HEK293 (cell line): ENCODE data around the gene ZNF576.

Experiments used
- CTCF ChIA-PET: fragments of 350-600 bp; formaldehyde crosslinking; extraction: SDS; loops from one replicate; lab custom pipeline; 2021; ENCODE audit warnings: antibody characterized with exemption; lab: Yijun Ruan, JAX
- POLR2A ChIA-PET: fragments of 300-600 bp; formaldehyde crosslinking; extraction: SDS; loops from one replicate; lab custom pipeline; 2020; ENCODE audit warnings: antibody characterized with exemption, inconsistent platforms; lab: Yijun Ruan, JAX
- H3K27ac ChIP-seq: fragments of 200-500 bp; sonication (Bioruptor generic); 2 replicates; pipeline ENCODE4 v1.5.1; 2014; ENCODE audit warnings: low read depth, low read length, control low read depth, inconsistent platforms; ENCODE audit errors: extremely low read depth
- H3K36me3 ChIP-seq, 2 experiments: fragments of 200-500 bp in 1 of 2; sonication (Bioruptor generic) in 1 of 2; 1 replicate in 1 of 2; 2 replicates in 1 of 2; pipeline ENCODE4 v1.5.1; 2014 to 2017; ENCODE audit warnings: inconsistent platforms in 2 of 2, low read length in 2 of 2; ENCODE audit not compliant: control insufficient read depth in 2 of 2, insufficient read depth in 1 of 2
- H3K4me1 ChIP-seq: fragments of 200-500 bp; sonication (Bioruptor generic); 2 replicates; pipeline ENCODE4 v1.5.1; 2014; ENCODE audit warnings: mild to moderate bottlenecking, low read length, inconsistent platforms; ENCODE audit not compliant: control insufficient read depth, insufficient read depth
- H3K4me3 ChIP-seq: 2 replicates; pipeline ENCODE4 v1.5.1; 2011; ENCODE audit warnings: low read depth, mild to moderate bottlenecking, control low read depth, low read length, moderate library complexity
- H3K9me3 ChIP-seq: fragments of 200-500 bp; sonication (Bioruptor generic); 2 replicates; pipeline ENCODE4 v1.5.1; 2014; ENCODE audit warnings: low read depth, low read length, inconsistent platforms; ENCODE audit not compliant: control insufficient read depth, insufficient read depth
- FEZF1 ChIP-seq: fragments of 450-650 bp; formaldehyde crosslinking; IDR thresholded peaks from 2 replicates; pipeline ENCODE4 v1.5.1; 2016; ENCODE audit warnings: missing biosample characterization, missing genetic modification characterization
- GLIS1 ChIP-seq: fragments of 450-650 bp; formaldehyde crosslinking; IDR thresholded peaks from 2 replicates; pipeline ENCODE4 v1.5.1; 2016; ENCODE audit warnings: missing biosample characterization, missing genetic modification characterization
- OSR2 ChIP-seq: fragments of 450-650 bp; formaldehyde crosslinking; IDR thresholded peaks from 2 replicates; pipeline ENCODE4 v1.5.1; 2016; ENCODE audit warnings: missing biosample characterization, missing genetic modification characterization
- PRDM1 ChIP-seq: fragments of 450-650 bp; formaldehyde crosslinking; IDR thresholded peaks from 2 replicates; pipeline ENCODE4; 2016; ENCODE audit warnings: missing biosample characterization, missing genetic modification characterization
- SP7 ChIP-seq: fragments of 450-650 bp; formaldehyde crosslinking; IDR thresholded peaks from 2 replicates; pipeline ENCODE4 v1.5.1; 2016; ENCODE audit warnings: missing biosample characterization, missing genetic modification characterization
- ZBTB1 ChIP-seq: fragments of 450-650 bp; formaldehyde crosslinking; IDR thresholded peaks from 2 replicates; pipeline ENCODE4 v1.5.1; 2016; ENCODE audit warnings: missing biosample characterization, missing genetic modification characterization
- ZNF214 ChIP-seq: fragments of 450-650 bp; formaldehyde crosslinking; IDR thresholded peaks from 2 replicates; pipeline ENCODE4 v1.5.1; 2017; ENCODE audit warnings: missing biosample characterization, mild to moderate bottlenecking, missing genetic modification characterization, borderline replicate concordance
- ZNF292 ChIP-seq: fragments of 450-650 bp; formaldehyde crosslinking; IDR thresholded peaks from 2 replicates; pipeline ENCODE4 v1.5.1; 2016; ENCODE audit warnings: low read depth, missing biosample characterization, missing genetic modification characterization, borderline replicate concordance
- ZNF362 ChIP-seq: fragments of 450-650 bp; formaldehyde crosslinking; IDR thresholded peaks from 2 replicates; pipeline ENCODE4 v1.5.1; 2016; ENCODE audit warnings: missing biosample characterization, missing genetic modification characterization
- ZNF366 ChIP-seq: fragments of 450-650 bp; formaldehyde crosslinking; conservative IDR thresholded peaks from 2 replicates; pipeline ENCODE4 v1.5.1; 2016; ENCODE audit warnings: missing biosample characterization, missing genetic modification characterization
- ZNF37A ChIP-seq: fragments of 450-650 bp; IDR thresholded peaks from 2 replicates; pipeline ENCODE4 v1.5.1; 2018; ENCODE audit warnings: missing biosample characterization, missing genetic modification characterization
- ZNF391 ChIP-seq: fragments of 450-650 bp; formaldehyde crosslinking; IDR thresholded peaks from 2 replicates; pipeline ENCODE4 v1.5.1; 2016; ENCODE audit warnings: low read depth, missing biosample characterization, missing genetic modification characterization, borderline replicate concordance
- ZNF423 ChIP-seq: fragments of 450-650 bp; formaldehyde crosslinking; IDR thresholded peaks from 2 replicates; pipeline ENCODE4 v1.5.1; 2016; ENCODE audit warnings: missing biosample characterization, missing genetic modification characterization
- ZNF514 ChIP-seq: fragments of 450-650 bp; formaldehyde crosslinking; IDR thresholded peaks from 2 replicates; pipeline ENCODE4 v1.5.1; 2016; ENCODE audit warnings: missing biosample characterization, missing genetic modification characterization
- ZNF768 ChIP-seq: fragments of 450-650 bp; formaldehyde crosslinking; IDR thresholded peaks from 2 replicates; pipeline ENCODE4 v1.5.1; 2018; ENCODE audit warnings: missing biosample characterization, mild to moderate bottlenecking, missing genetic modification characterization
- TF ChIP-seq, protein P1 (sequence below): fragments of 450-650 bp; formaldehyde crosslinking; IDR thresholded peaks from 2 replicates; pipeline ENCODE4 v1.5.1; 2017; ENCODE audit warnings: missing biosample characterization, missing genetic modification characterization

ZNF576 gene

DNA sequence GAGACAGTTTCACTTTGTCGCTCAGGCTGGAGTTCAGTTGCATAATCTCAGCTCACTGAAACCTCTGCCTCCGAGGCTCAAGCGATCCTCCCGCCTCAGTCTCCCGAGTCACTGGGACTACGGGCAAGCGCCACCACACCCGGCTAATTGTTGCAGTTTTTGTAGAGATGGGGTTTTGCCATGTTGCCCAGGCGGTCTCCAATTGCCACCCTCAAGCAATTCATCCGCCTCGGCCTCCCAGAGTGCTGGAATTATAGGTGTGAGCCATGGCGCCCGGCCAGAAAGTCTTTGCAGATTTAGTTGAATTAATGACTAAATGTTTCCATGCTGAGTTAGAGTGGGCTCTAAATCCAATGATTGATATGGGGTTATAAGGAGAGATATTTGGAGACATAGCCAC lies 47.8 kb downstream of the ZNF576 start:
- ChIA-PET POLR2A (interaction anchor here (0.5 to 0.6 kb wide), 2 partner anchors 11 to 48 kb away, joined by 6 to 8 read pairs; partner anchors contain the start of gene ZNF576), CTCF (interaction anchor here (0.6 to 4.5 kb wide), 2 partner anchors 8 to 113 kb away, joined by 3 to 27 read pairs; no protein-coding TSS in a partner anchor)
- Histone ChIP-seq H3K4me3 (no peak overlapping the region), H3K4me1 (peaks cover 12% of the 10 kb centered on the region), H3K36me3 (peaks cover 12 to 13% of the 10 kb centered on the region in 2 experiments; a peak in 2 of 3 replicates), H3K9me3 (peaks cover 8% of the 10 kb centered on the region; the same call in 1 of the 2 replicates), H3K27ac (no peak overlapping the region)
- TF ChIP-seq ZBTB1 (tag by site-specific recombination): no peak
- TF ChIP-seq SP7 (tag by site-specific recombination): 0 out of 2 replicates have a peak, but pooled peaks have one; percentile 23
- no peak for TF ChIP-seq ZNF362 (tag by site-specific recombination)
- TF ChIP-seq GLIS1 (tag by site-specific recombination): peak; percentile 48
- TF ChIP-seq ZNF292 (tag by site-specific recombination): no peak
- no peak for TF ChIP-seq OSR2 (tag by site-specific recombination)
- TF ChIP-seq, protein P1, sequence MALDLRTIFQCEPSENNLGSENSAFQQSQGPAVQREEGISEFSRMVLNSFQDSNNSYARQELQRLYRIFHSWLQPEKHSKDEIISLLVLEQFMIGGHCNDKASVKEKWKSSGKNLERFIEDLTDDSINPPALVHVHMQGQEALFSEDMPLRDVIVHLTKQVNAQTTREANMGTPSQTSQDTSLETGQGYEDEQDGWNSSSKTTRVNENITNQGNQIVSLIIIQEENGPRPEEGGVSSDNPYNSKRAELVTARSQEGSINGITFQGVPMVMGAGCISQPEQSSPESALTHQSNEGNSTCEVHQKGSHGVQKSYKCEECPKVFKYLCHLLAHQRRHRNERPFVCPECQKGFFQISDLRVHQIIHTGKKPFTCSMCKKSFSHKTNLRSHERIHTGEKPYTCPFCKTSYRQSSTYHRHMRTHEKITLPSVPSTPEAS (tag by site-specific recombination): no peak

GRCh38 chr19:43648633-43649032 lies 52.2 kb downstream of the ZNF576 start:
- peaks cover 8% of the 10 kb centered on the region; the same call in 1 of the 2 replicates for H3K9me3 ChIP-seq
- ChIA-PET POLR2A (interaction anchor here (1.4 to 1.5 kb wide), 2 partner anchors 20 to 53 kb away, joined by 3 to 5 read pairs; partner anchors contain the start of genes IRGQ and ZNF576), CTCF (interaction anchor here (0.6 to 1.8 kb wide), 3 partner anchors 12 to 52 kb away, joined by 3 to 9 read pairs (median 4); partner anchors contain the start of gene ZNF576)
- no peak overlapping the region for H3K4me3 ChIP-seq
- peaks cover 3% of the 10 kb centered on the region for H3K4me1 ChIP-seq
- no peak overlapping the region for H3K27ac ChIP-seq
- TF ChIP-seq ZNF768 (tag by site-specific recombination) (peak; percentile 91; the same call in 1 of the 2 replicates), ZNF214 (no peak)
- peaks cover 14 to 39% of the 10 kb centered on the region in 2 experiments for H3K36me3 ChIP-seq

DNA sequence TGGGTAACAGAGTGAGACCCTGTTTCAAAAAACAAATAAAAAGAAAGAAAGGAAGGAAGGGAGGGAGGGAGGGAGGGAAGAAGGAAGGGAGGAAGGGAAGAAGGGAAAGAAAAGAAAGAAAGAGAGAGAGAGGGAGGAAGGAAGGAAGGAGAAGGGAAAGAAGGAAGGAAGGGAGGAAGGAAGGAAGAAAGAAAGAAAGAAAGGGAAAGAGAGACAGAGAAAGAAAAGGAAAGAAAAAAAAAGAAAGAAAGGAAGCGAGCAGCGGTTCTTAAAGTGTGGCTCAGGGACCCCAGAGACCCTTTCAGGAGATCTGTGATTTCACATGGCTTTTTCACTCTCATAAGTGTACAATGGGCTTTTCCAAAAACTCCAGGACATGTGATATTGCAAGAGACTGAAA lies 53.1 kb downstream of the ZNF576 start:
- ChIA-PET POLR2A (interaction anchor here (1.9 kb wide), 1 partner anchor 8 kb away, joined by 6 read pairs; no protein-coding TSS in a partner anchor), CTCF (interaction anchor here (0.5 to 1.9 kb wide), 6 partner anchors 13 to 246 kb away, joined by 4 to 12 read pairs (median 4); partner anchors contain the start of gene ZNF576)
- Histone ChIP-seq H3K9me3 (peaks cover 8% of the 10 kb centered on the region; the same call in 1 of the 2 replicates), H3K4me1 (peaks cover 3% of the 10 kb centered on the region), H3K4me3 (no peak overlapping the region), H3K36me3 (peaks cover 20 to 45% of the 10 kb centered on the region in 2 experiments), H3K27ac (no peak overlapping the region)
- TF ChIP-seq PRDM1 (tag by site-specific recombination) (peak; percentile 82), ZNF37A (no peak), FEZF1 (tag by site-specific recombination) (no peak), ZNF391 (tag by site-specific recombination) (no peak), ZNF514 (tag by site-specific recombination) (no peak), ZNF423 (tag by site-specific recombination) (no peak), ZNF366 (tag by site-specific recombination) (peak; percentile 97)
